ENCODE data around the gene HOXB6.

GRCh38 chr17:48563385-48563838 lies 41.4 kb downstream of the HOXB6 start:
- TF ChIP-seq CTCF (IDR thresholded peaks at IDR 0.05) (no peak), POLR2A (IDR thresholded peaks at IDR 0.05) (no peak)

Measured in adrenal gland (tissue), 5 donors.